Trophoblast cell (in vitro differentiated cells and primary cell): ENCODE measurements around the gene ATP10B.

Experiments
- DNase-seq, 2 donors: peaks; one replicate each; pipeline ENCODE4 v3.0.0-alpha.2; 2016
- H2AFZ ChIP-seq: 2 replicates; pipeline ENCODE4 v1.6.1; 2013; ENCODE audit warnings: low read length, moderate library complexity, mild to moderate bottlenecking; ENCODE audit not compliant: insufficient read depth, poor library complexity
- H2AK5ac ChIP-seq: 2 replicates; pipeline ENCODE4 v1.6.1; 2013; ENCODE audit warnings: mild to moderate bottlenecking, low read length
- H2BK120ac ChIP-seq: 2 replicates; pipeline ENCODE4 v1.6.1; 2013; ENCODE audit warnings: low read length, mild to moderate bottlenecking, moderate library complexity; ENCODE audit not compliant: insufficient read depth, poor library complexity
- H2BK12ac ChIP-seq: 2 replicates; pipeline ENCODE4 v1.6.1; 2013; ENCODE audit warnings: mild to moderate bottlenecking, low read length, moderate library complexity
- H2BK5ac ChIP-seq: 2 replicates; pipeline ENCODE4 v1.6.1; 2013; ENCODE audit warnings: low read length, low read depth, moderate library complexity, mild to moderate bottlenecking; ENCODE audit not compliant: poor library complexity
- H3K14ac ChIP-seq: 2 replicates; pipeline ENCODE4 v1.6.1; 2013; ENCODE audit warnings: mild to moderate bottlenecking, low read length
- H3K18ac ChIP-seq: 2 replicates; pipeline ENCODE4 v1.6.1; 2013; ENCODE audit warnings: mild to moderate bottlenecking, low read length
- H3K23ac ChIP-seq: 2 replicates; pipeline ENCODE4 v1.6.1; 2013; ENCODE audit warnings: low read length
- H3K27ac ChIP-seq: 2 replicates; pipeline ENCODE4 v1.5.1; 2013; ENCODE audit warnings: low read depth, mild to moderate bottlenecking, inconsistent platforms, low read length, moderate library complexity
- H3K27me3 ChIP-seq: 2 replicates; pipeline ENCODE4 v1.6.1; 2013; ENCODE audit warnings: inconsistent platforms, mild to moderate bottlenecking, low read length, moderate library complexity; ENCODE audit not compliant: insufficient read depth
- H3K36me3 ChIP-seq, 2 experiments: 1 replicate in 1 of 2; 2 replicates in 1 of 2; pipeline ENCODE4 v1.6.1; 2013; ENCODE audit warnings: low read length in 2 of 2, mild to moderate bottlenecking in 2 of 2, moderate library complexity in 1 of 2; ENCODE audit not compliant: insufficient read depth in 2 of 2, control insufficient read depth in 1 of 2
- H3K4ac ChIP-seq: 2 replicates; pipeline ENCODE4 v1.6.1; 2013; ENCODE audit warnings: low read depth, mild to moderate bottlenecking, low read length, moderate library complexity
- H3K4me1 ChIP-seq, 2 experiments: 1 replicate in 1 of 2; 2 replicates in 1 of 2; pipeline ENCODE4 v1.6.1; 2013; ENCODE audit warnings: low read length in 2 of 2, mild to moderate bottlenecking in 2 of 2, moderate library complexity in 1 of 2; ENCODE audit not compliant: insufficient read depth in 2 of 2, control insufficient read depth in 1 of 2
- H3K4me2 ChIP-seq: 2 replicates; pipeline ENCODE4 v1.6.1; 2013; ENCODE audit warnings: inconsistent platforms, mild to moderate bottlenecking, low read length, moderate library complexity
- H3K4me3 ChIP-seq: 2 replicates; pipeline ENCODE4 v1.5.1; 2013; ENCODE audit warnings: mild to moderate bottlenecking, low read depth, low read length, inconsistent platforms
- H3K79me1 ChIP-seq: one replicate; pipeline ENCODE4 v1.6.1; 2013; ENCODE audit warnings: low read length
- H3K79me2 ChIP-seq: 2 replicates; pipeline ENCODE4 v1.6.1; 2013; ENCODE audit warnings: low read length, mild to moderate bottlenecking; ENCODE audit not compliant: control insufficient read depth, insufficient read depth, poor library complexity
- H3K9ac ChIP-seq: 2 replicates; pipeline ENCODE4 v1.6.1; 2013; ENCODE audit warnings: mild to moderate bottlenecking, low read length
- H3K9me3 ChIP-seq: 2 replicates; pipeline ENCODE4 v1.6.1; 2013; ENCODE audit warnings: low read depth, mild to moderate bottlenecking, control low read depth, inconsistent platforms, low read length; ENCODE audit not compliant: insufficient read depth
- H4K12ac ChIP-seq: 2 replicates; pipeline ENCODE4 v1.6.1; 2013; ENCODE audit warnings: low read depth, mild to moderate bottlenecking, low read length, moderate library complexity
- H4K8ac ChIP-seq: 2 replicates; pipeline ENCODE4 v1.6.1; 2013; ENCODE audit warnings: low read depth, mild to moderate bottlenecking, low read length, moderate library complexity
- H4K91ac ChIP-seq: one replicate; pipeline ENCODE4 v1.6.1; 2013; ENCODE audit warnings: low read depth, mild to moderate bottlenecking, low read length, moderate library complexity
- WGBS: extraction: QIAGEN DNeasy Blood & Tissue Kit; methylation state at CpG from one replicate; pipeline ENCODE4 v1.1.7; 2013; ENCODE audit warnings: missing lambda C conversion rate; ENCODE audit not compliant: insufficient read length, insufficient coverage; ENCODE audit errors: extremely low coverage; 5-methylcytosine and 5-hydroxymethylcytosine counted together

The ATP10B gene

GRCh38 chr5:160757194-160757593 is 94.8 kb downstream of the ATP10B start:
- Histone ChIP-seq H2AK5ac (no peak overlapping the region), H2AFZ (no peak overlapping the region), H2BK5ac (no peak overlapping the region), H3K79me1 (no peaks in the 10 kb centered on the region), H2BK120ac (no peak overlapping the region), H4K91ac (no peak overlapping the region), H4K8ac (no peak overlapping the region), H3K4me1 (no peaks in the 10 kb centered on the region), H3K27me3 (no peaks in the 10 kb centered on the region), H3K4me3 (no peak overlapping the region), H3K18ac (no peak overlapping the region), H3K4ac (no peak overlapping the region), H3K9me3 (no peaks in the 10 kb centered on the region), H3K36me3 (no peaks in the 10 kb centered on the region), H3K79me2 (no peaks in the 10 kb centered on the region), H2BK12ac (no peak overlapping the region), H3K9ac (no peak overlapping the region), H4K12ac (no peak overlapping the region), H3K27ac (no peak overlapping the region), H3K23ac (no peak overlapping the region), H3K14ac (no peak overlapping the region), H3K4me2 (no peak overlapping the region)
- DNase-seq: no peak
- WGBS: no CpG with 5 or more reads among the region's 1 CpG

- no peak overlapping the region for H3K23ac ChIP-seq
- H2BK12ac ChIP-seq: no peak overlapping the region
- H3K9me3 ChIP-seq: no peaks in the 10 kb centered on the region
- H3K79me2 ChIP-seq: no peaks in the 10 kb centered on the region
- H3K4me2 ChIP-seq: no peak overlapping the region
- no peak for DNase-seq
- no peak overlapping the region for H3K9ac ChIP-seq
- H4K12ac ChIP-seq: no peak overlapping the region
- H4K91ac ChIP-seq: no peak overlapping the region
- no peak overlapping the region for H3K4ac ChIP-seq
- H3K36me3 ChIP-seq: no peaks in the 10 kb centered on the region
- H4K8ac ChIP-seq: no peak overlapping the region
- no peak overlapping the region for H2BK120ac ChIP-seq
- H2AK5ac ChIP-seq: no peak overlapping the region
- H3K14ac ChIP-seq: no peak overlapping the region
- no peaks in the 10 kb centered on the region for H3K27me3 ChIP-seq
- H3K79me1 ChIP-seq: no peaks in the 10 kb centered on the region
- H3K27ac ChIP-seq: no peak overlapping the region
- no peaks in the 10 kb centered on the region for H3K4me1 ChIP-seq
- WGBS: no CpG with 5 or more reads among the region's 4 CpGs
- H2BK5ac ChIP-seq: no peak overlapping the region
- no peak overlapping the region for H3K18ac ChIP-seq
- H3K4me3 ChIP-seq: no peak overlapping the region
- no peak overlapping the region for H2AFZ ChIP-seq
Observed at GRCh38 chr5:160750938-160751657, 100.9 kb downstream of the ATP10B start.

DNA sequence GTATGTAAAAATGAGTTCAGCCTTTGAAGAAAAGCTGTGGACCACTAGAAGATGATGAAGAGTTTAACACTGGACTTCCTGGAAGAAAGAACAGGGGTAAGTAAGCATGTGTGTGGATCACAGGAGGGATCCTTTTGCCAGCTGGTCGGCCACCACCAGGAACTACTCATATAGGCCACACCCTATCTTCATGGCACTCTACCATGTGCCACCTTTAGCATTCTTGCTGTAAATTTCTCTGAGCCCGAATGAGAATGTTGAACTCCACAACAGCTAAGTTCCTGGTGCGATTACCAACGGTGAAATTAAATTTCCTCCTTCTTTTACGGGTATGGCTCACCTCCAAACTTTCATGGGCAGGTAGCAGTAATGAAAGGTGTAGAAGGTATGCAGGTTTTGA is 102.3 kb downstream of the ATP10B start:
- Histone ChIP-seq H3K9ac (no peak overlapping the region), H2BK120ac (no peak overlapping the region), H3K4me1 (no peaks in the 10 kb centered on the region), H3K14ac (no peak overlapping the region), H3K18ac (no peak overlapping the region), H3K36me3 (no peaks in the 10 kb centered on the region), H2BK12ac (no peak overlapping the region), H4K8ac (no peak overlapping the region), H4K91ac (no peak overlapping the region), H3K4me2 (no peak overlapping the region), H3K23ac (no peak overlapping the region), H2AK5ac (no peak overlapping the region), H4K12ac (no peak overlapping the region), H2AFZ (no peak overlapping the region), H3K27ac (no peak overlapping the region), H3K4ac (no peak overlapping the region), H3K27me3 (no peaks in the 10 kb centered on the region), H3K9me3 (no peaks in the 10 kb centered on the region), H3K79me2 (no peaks in the 10 kb centered on the region), H3K79me1 (no peaks in the 10 kb centered on the region), H3K4me3 (no peak overlapping the region), H2BK5ac (no peak overlapping the region)
- DNase-seq: no peak
- no CpG with 5 or more reads among the region's 5 CpGs for WGBS

- no CpG with 5 or more reads among the region's 3 CpGs for WGBS
- H3K79me1 ChIP-seq: no peaks in the 10 kb centered on the region
Observed at GRCh38 chr5:160749026-160749425, 103.0 kb downstream of the ATP10B start.

More at GRCh38 chr5:160749026-160749425, 103.0 kb downstream of the ATP10B start:
- H3K27ac ChIP-seq: no peak overlapping the region
- no peaks in the 10 kb centered on the region for H3K27me3 ChIP-seq
- H2AK5ac ChIP-seq: no peak overlapping the region
- H4K8ac ChIP-seq: no peak overlapping the region
- H3K4me2 ChIP-seq: no peak overlapping the region
- no peak overlapping the region for H2BK12ac ChIP-seq
- H2BK120ac ChIP-seq: no peak overlapping the region
- no peak overlapping the region for H2BK5ac ChIP-seq
- H3K4me1 ChIP-seq: peaks cover 0 to 2% of the 10 kb centered on the region in 2 experiments
- DNase-seq: no peak
- no peak overlapping the region for H2AFZ ChIP-seq
- H3K18ac ChIP-seq: no peak overlapping the region
- no peak overlapping the region for H3K4ac ChIP-seq
- H4K91ac ChIP-seq: no peak overlapping the region
- no peak overlapping the region for H3K23ac ChIP-seq
- no peak overlapping the region for H4K12ac ChIP-seq
- H3K9ac ChIP-seq: no peak overlapping the region
- no peaks in the 10 kb centered on the region for H3K79me2 ChIP-seq
- no peak overlapping the region for H3K4me3 ChIP-seq
- no peak overlapping the region for H3K14ac ChIP-seq
- H3K9me3 ChIP-seq: no peaks in the 10 kb centered on the region
- H3K36me3 ChIP-seq: no peaks in the 10 kb centered on the region
